PC-9 (cell line): ENCODE measurements around the gene TNFRSF1A.

Experiments used
- CTCF ChIP-seq: fragments of 200-600 bp; sonication (generic); conservative IDR thresholded peaks from 2 replicates; pipeline ENCODE4 v1.6.1; 2017; ENCODE audit warnings: mixed run types, antibody characterized with exemption, mild to moderate bottlenecking, moderate library complexity
- EZH2 ChIP-seq: fragments of 200-600 bp; sonication (generic); IDR thresholded peaks from 2 replicates; pipeline ENCODE4 v1.8.0; 2017; ENCODE audit warnings: antibody characterized with exemption, low read depth

GRCh38 chr12:6313326-6313940 lies 28.4 kb downstream of the TNFRSF1A start:
- TF ChIP-seq CTCF = no peak
- no peak for TF ChIP-seq EZH2
